GM19467 (cell line): ENCODE measurements around the gene USP37.
A peak's percentile ranks its signal among the peaks of the same experiment; 100 is the strongest.

ENCODE experiments used
- ATAC-seq: cut with Tn5 transposase; IDR thresholded peaks from one replicate; pipeline ENCODE4 v1.9.1; 2021; ENCODE audit warnings: mild to moderate bottlenecking, moderate library complexity; ENCODE audit not compliant: unreplicated experiment

The USP37 gene

GRCh38 chr2:218432676-218433365 lies 135.3 kb downstream of the USP37 start:
- ATAC-seq, result no peak

GRCh38 chr2:218431878-218432277 lies 136.3 kb downstream of the USP37 start:
- no peak for ATAC-seq

- ATAC-seq, result no peak
Measured at GRCh38 chr2:218430721-218431120, 137.4 kb downstream of the USP37 start.

GRCh38 chr2:218429911-218430692 lies 138.0 kb downstream of the USP37 start:
- ATAC-seq, result no peak

GRCh38 chr2:218428846-218429558 lies 139.1 kb downstream of the USP37 start:
- ATAC-seq, result no peak

- no peak for ATAC-seq
Measured at GRCh38 chr2:218427741-218428140, 140.4 kb downstream of the USP37 start.

GRCh38 chr2:218425531-218425930 lies 142.6 kb downstream of the USP37 start:
- ATAC-seq, result no peak

- no peak for ATAC-seq
Measured at GRCh38 chr2:218423584-218423983, 144.6 kb downstream of the USP37 start.

GRCh38 chr2:218422403-218423086 lies 145.6 kb downstream of the USP37 start:
- no peak for ATAC-seq

- no peak for ATAC-seq
Measured at GRCh38 chr2:218421027-218421426, 147.1 kb downstream of the USP37 start.

GRCh38 chr2:218419630-218420216 lies 148.4 kb downstream of the USP37 start:
- no peak for ATAC-seq

- no peak for ATAC-seq
Measured at GRCh38 chr2:218418717-218419458, 149.3 kb downstream of the USP37 start, which contains the start of gene VIL1. TSS of gene VIL1 (plus strand) at chr2:218419123. CDS start at chr2:218423779, 4,656 bp downstream.

- no peak for ATAC-seq
Measured at GRCh38 chr2:218418321-218418716, 149.8 kb downstream of the USP37 start.

GRCh38 chr2:218407717-218408116 lies 160.4 kb downstream of the USP37 start:
- no peak for ATAC-seq

- ATAC-seq, result peak; percentile 9
Measured at GRCh38 chr2:218406949-218407618, 161.1 kb downstream of the USP37 start.

GRCh38 chr2:218406209-218406948 lies 161.8 kb downstream of the USP37 start:
- ATAC-seq, result peak; percentile 77

- peak; percentile 13 for ATAC-seq
Measured at GRCh38 chr2:218405746-218406208, 162.4 kb downstream of the USP37 start.

- ATAC-seq, result no peak
Measured at GRCh38 chr2:218405086-218405745, 162.9 kb downstream of the USP37 start.
